Neural cell (in vitro differentiated cells): Measurements from ENCODE around the gene PIK3AP1. TPM values are rescaled to one million over a fixed set of nuclear protein-coding genes. Genes with fewer than 3 reads are reported as not detected.

ENCODE experiments used
- H2AFZ ChIP-seq: fragments of 200-600, 300-800 bp; sonication (generic), shearing (Covaris generic); 2 replicates; pipeline ENCODE4 v1.6.0; 2014; ENCODE audit warnings: low read depth, mild to moderate bottlenecking, antibody characterized with exemption, low read length, moderate library complexity
- H3F3A ChIP-seq: fragments of 200-600 bp; shearing (Covaris generic); 2 replicates; pipeline ENCODE4 v1.6.1; 2016; ENCODE audit warnings: mild to moderate bottlenecking, moderate library complexity, mixed read lengths, antibody characterized with exemption, low read length; ENCODE audit not compliant: insufficient read depth, poor library complexity, severe bottlenecking
- H3K27ac ChIP-seq: fragments of 200-600, 300-800 bp; sonication (generic), shearing (Covaris generic); 2 replicates; pipeline ENCODE4 v1.5.1; 2014; ENCODE audit warnings: mild to moderate bottlenecking, low read length, moderate library complexity
- H3K27me3 ChIP-seq: fragments of 300-800, 200-600 bp; sonication (generic), shearing (Covaris generic); 2 replicates; pipeline ENCODE4 v1.6.0; 2014; ENCODE audit warnings: mild to moderate bottlenecking, low read depth, low read length, moderate library complexity; ENCODE audit not compliant: insufficient read depth
- H3K36me3 ChIP-seq: fragments of 300-800, 200-600 bp; sonication (generic), shearing (Covaris generic); 2 replicates; pipeline ENCODE4 v1.5.1; 2014; ENCODE audit warnings: mild to moderate bottlenecking, antibody characterized with exemption, low read length, moderate library complexity; ENCODE audit not compliant: insufficient read depth
- H3K4me2 ChIP-seq: fragments of 300-800, 200-600 bp; sonication (generic), shearing (Covaris generic); 2 replicates; pipeline ENCODE4 v1.6.0; 2014; ENCODE audit warnings: mild to moderate bottlenecking, low read length
- H3K4me3 ChIP-seq: fragments of 300-800, 200-600 bp; sonication (generic), shearing (Covaris generic); 2 replicates; pipeline ENCODE4 v1.5.1; 2014; ENCODE audit warnings: mild to moderate bottlenecking, low read length, moderate library complexity
- H3K79me2 ChIP-seq: fragments of 200-600 bp; shearing (Covaris generic); replicated peaks from 2 replicates; pipeline ENCODE4 v1.6.0; 2014; ENCODE audit warnings: mild to moderate bottlenecking, low read length, moderate library complexity; ENCODE audit not compliant: insufficient read depth
- H3K9ac ChIP-seq: fragments of 300-800, 200-600 bp; sonication (generic), shearing (Covaris generic); 2 replicates; pipeline ENCODE4 v1.6.1; 2016; ENCODE audit warnings: mild to moderate bottlenecking, low read length, mixed read lengths
- H3K9me2 ChIP-seq: fragments of 200-600 bp; shearing (Covaris generic); 2 replicates; pipeline ENCODE4 v1.6.1; 2016; ENCODE audit warnings: mild to moderate bottlenecking, low read length, mixed read lengths; ENCODE audit not compliant: insufficient read depth
- H3K9me3 ChIP-seq: fragments of 200-600, 300-800 bp; sonication (generic), shearing (Covaris generic); 2 replicates; pipeline ENCODE4 v1.6.1; 2016; ENCODE audit warnings: mild to moderate bottlenecking, mixed run types, low read length, moderate library complexity, mixed read lengths
- H4K20me1 ChIP-seq: fragments of 200-600 bp; shearing (Covaris generic); 2 replicates; pipeline ENCODE4 v1.6.1; 2016; ENCODE audit warnings: mild to moderate bottlenecking, mixed run types; ENCODE audit not compliant: insufficient read depth
- CTCF ChIP-seq: fragments of 450-650 bp; IDR thresholded peaks from 2 replicates; pipeline ENCODE4 v1.5.1; 2014; ENCODE audit warnings: antibody characterized with exemption, mild to moderate bottlenecking, moderate library complexity; ENCODE audit not compliant: poor library complexity, severe bottlenecking
- EP300 ChIP-seq: fragments of 450-650 bp; conservative IDR thresholded peaks from 2 replicates; pipeline ENCODE4 v1.6.1; 2014; ENCODE audit warnings: antibody characterized with exemption, mild to moderate bottlenecking, moderate library complexity; ENCODE audit not compliant: poor library complexity, severe bottlenecking
- EZH2 ChIP-seq: fragments of 200-600, 300-800 bp; shearing (Covaris generic), sonication (generic); IDR thresholded peaks from 2 replicates; pipeline ENCODE4 v1.6.1; 2014; ENCODE audit warnings: antibody characterized with exemption, low read length, borderline replicate concordance, mild to moderate bottlenecking; ENCODE audit not compliant: insufficient read depth, poor library complexity, severe bottlenecking
- MXI1 ChIP-seq: fragments of 450-650 bp; conservative IDR thresholded peaks from 2 replicates; pipeline ENCODE4 v1.6.1; 2014; ENCODE audit warnings: antibody characterized with exemption, mild to moderate bottlenecking; ENCODE audit not compliant: poor library complexity, severe bottlenecking
- POLR2AphosphoS5 ChIP-seq: IDR thresholded peaks from 2 replicates; pipeline ENCODE4 v1.6.1; 2012
- RAD21 ChIP-seq: fragments of 450-650 bp; conservative IDR thresholded peaks from 2 replicates; pipeline ENCODE4 v1.6.1; 2014; ENCODE audit warnings: antibody characterized with exemption, mild to moderate bottlenecking, moderate library complexity
- REST ChIP-seq: IDR thresholded peaks from 2 replicates; pipeline ENCODE4 v1.6.1; 2012; ENCODE audit warnings: borderline replicate concordance
- SMC3 ChIP-seq: fragments of 450-650 bp; conservative IDR thresholded peaks from 2 replicates; pipeline ENCODE4 v1.6.1; 2014; ENCODE audit warnings: antibody characterized with exemption, mild to moderate bottlenecking, moderate library complexity; ENCODE audit not compliant: poor library complexity
- TAF1 ChIP-seq: IDR thresholded peaks from 2 replicates; pipeline ENCODE4 v1.6.1; 2012; ENCODE audit warnings: low read depth
- polyA plus RNA-seq: library from polyadenylated mRNA; depleted of rRNA; stranded (reverse); fragments of >200 nt; gene quantifications from 2 replicates; pipeline ENCODE4 v1.2.3, GENCODE V29; 2014

PIK3AP1 gene
- polyA plus RNA-seq, 1 donor from 2014 or later: 0.05 TPM

GRCh38 chr10:96695975-96696634, 24.2 kb downstream of the PIK3AP1 start:
- Histone ChIP-seq H3K27ac (no peak overlapping the region), H4K20me1 (no peaks in the 10 kb centered on the region), H3K79me2 (no peaks in the 10 kb centered on the region), H3K27me3 (no peaks in the 10 kb centered on the region), H3K4me3 (no peak overlapping the region), H3K9me2 (no peaks in the 10 kb centered on the region), H3F3A (no peaks in the 10 kb centered on the region), H2AFZ (no peak overlapping the region), H3K36me3 (no peaks in the 10 kb centered on the region), H3K9me3 (no peaks in the 10 kb centered on the region), H3K9ac (no peak overlapping the region), H3K4me2 (no peak overlapping the region)
- TF ChIP-seq EZH2 (no peak), RAD21 (no peak), CTCF (no peak), SMC3 (no peak)

GRCh38 chr10:96695366-96695765, 24.9 kb downstream of the PIK3AP1 start:
- H4K20me1 ChIP-seq: no peaks in the 10 kb centered on the region
- no peaks in the 10 kb centered on the region for H3K36me3 ChIP-seq
- H3K9ac ChIP-seq: no peak overlapping the region
- no peak overlapping the region for H3K27ac ChIP-seq
- no peaks in the 10 kb centered on the region for H3K79me2 ChIP-seq
- no peak overlapping the region for H2AFZ ChIP-seq
- no peaks in the 10 kb centered on the region for H3F3A ChIP-seq
- no peaks in the 10 kb centered on the region for H3K9me3 ChIP-seq
- H3K9me2 ChIP-seq: no peaks in the 10 kb centered on the region
- no peak overlapping the region for H3K4me3 ChIP-seq
- H3K27me3 ChIP-seq: no peaks in the 10 kb centered on the region
- TF ChIP-seq EP300 (no peak), MXI1 (no peak), EZH2 (no peak), CTCF (no peak), POLR2AphosphoS5 (no peak), TAF1 (no peak), RAD21 (no peak), REST (no peak), SMC3 (no peak)
- H3K4me2 ChIP-seq: no peak overlapping the region
